Caco-2 (cell line): ENCODE results near the gene SLC35F2. TPM values are rescaled to one million over a fixed set of nuclear protein-coding genes. Genes with fewer than 3 reads are reported as not detected.

Experiments used
- BruUV-seq: library from RNA; stranded (reverse); fragments of 400-500 nt; replicated peaks from 2 replicates; lab custom pipeline; 2021; lab: Mats Ljungman, UMichigan
- CTCF ChIA-PET: fragments of 300-600 bp; sonication (Branson Sonifier 250); formaldehyde crosslinking; loops from one replicate; lab custom pipeline; 2022; ENCODE audit warnings: antibody characterized with exemption; lab: Charles Lee
- POLR2A ChIA-PET: fragments of 300-600 bp; sonication (Branson Sonifier 250); formaldehyde crosslinking; loops from one replicate; lab custom pipeline; 2022; ENCODE audit warnings: antibody characterized with exemption; lab: Charles Lee
- DNase-seq, 2 experiments: peaks; one replicate each; pipeline versions ENCODE4 v3.0.0 to v3.0.0-alpha.2; 2020 to 2022
- H3K27me3 ChIP-seq: replicated peaks from 2 replicates; pipeline ENCODE4 v1.6.0; 2011; ENCODE audit warnings: low read length; ENCODE audit not compliant: control insufficient read depth, insufficient read depth
- H3K36me3 ChIP-seq: 2 replicates; pipeline ENCODE4 v1.5.1; 2011; ENCODE audit warnings: low read length; ENCODE audit not compliant: control insufficient read depth, insufficient read depth
- H3K4me1 ChIP-seq: fragments of 250-450 bp; sonication (Bioruptor Pico); 2 replicates; pipeline ENCODE4 v1.5.1; 2020; ENCODE audit warnings: mild to moderate bottlenecking
- H3K4me3 ChIP-seq: 2 replicates; pipeline ENCODE4 v1.5.1; 2011; ENCODE audit warnings: low read depth, mild to moderate bottlenecking, control low read depth, low read length
- H3K9me3 ChIP-seq: fragments of 250-450 bp; sonication (Bioruptor Pico); 2 replicates; pipeline ENCODE4 v1.5.1; 2020; ENCODE audit warnings: mild to moderate bottlenecking, moderate library complexity
- H3K27ac Mint-ChIP-seq: one replicate; pipeline ENCODE4 v1.8.0; 2022; ENCODE audit warnings: mixed read lengths; ENCODE audit not compliant: unreplicated experiment
- H3K27me3 Mint-ChIP-seq: one replicate; pipeline ENCODE4 v1.8.0; 2022; ENCODE audit warnings: mixed read lengths; ENCODE audit not compliant: insufficient read depth, unreplicated experiment
- H3K36me3 Mint-ChIP-seq: one replicate; pipeline ENCODE4 v1.8.0; 2022; ENCODE audit warnings: mild to moderate bottlenecking, mixed read lengths; ENCODE audit not compliant: insufficient read depth, unreplicated experiment
- H3K4me1 Mint-ChIP-seq: one replicate; pipeline ENCODE4 v1.8.0; 2022; ENCODE audit warnings: low read depth, mixed read lengths; ENCODE audit not compliant: unreplicated experiment
- H3K4me3 Mint-ChIP-seq: one replicate; pipeline ENCODE4 v1.8.0; 2022; ENCODE audit warnings: mild to moderate bottlenecking, moderate library complexity, mixed read lengths; ENCODE audit not compliant: unreplicated experiment
- H3K9me3 Mint-ChIP-seq: one replicate; pipeline ENCODE4 v1.8.0; 2022; ENCODE audit warnings: mixed read lengths; ENCODE audit not compliant: unreplicated experiment
- CTCF ChIP-seq, 2 experiments: fragments of 200-600 bp in 1 of 2; IDR thresholded peaks; 1 replicate in 1 of 2; 2 replicates in 1 of 2; pipeline versions ENCODE4 v1.5.1 to v1.8.0; 2011 to 2022; ENCODE audit warnings: antibody characterized with exemption in 1 of 2, control low read depth in 1 of 2, inconsistent platforms in 1 of 2, low read depth in 1 of 2, low read length in 1 of 2, mild to moderate bottlenecking in 1 of 2, moderate library complexity in 1 of 2; ENCODE audit not compliant: insufficient read depth in 1 of 2, severe bottlenecking in 1 of 2, unreplicated experiment in 1 of 2
- intact Hi-C: fragments of 100-400 bp; cut with micrococcal nuclease; formaldehyde crosslinking; loops from one replicate; pipeline ENCODE4 v1.10.0; 2022; ENCODE audit not compliant: unreplicated experiment
- total RNA-seq: library from RNA; stranded (reverse); gene quantifications from 2 replicates; pipeline ENCODE4 v1.2.3, GENCODE V29; 2022

The SLC35F2 gene
- total RNA-seq, 1 experiment from 2014 or later: 44.9 TPM

GRCh38 chr11:107752508-107752907 is 106.1 kb downstream of the SLC35F2 start:
- Histone ChIP-seq H3K9me3 (no peaks in the 10 kb centered on the region), H3K27me3 (peaks cover 1% of the 10 kb centered on the region; the same call in 1 of the 2 replicates), H3K36me3 (no peaks in the 10 kb centered on the region), H3K4me1 (no peaks in the 10 kb centered on the region), H3K4me3 (no peak overlapping the region)
- Mint-ChIP-seq H3K9me3 (no peaks in the 10 kb centered on the region), H3K27ac (no peak overlapping the region), H3K27me3 (peaks cover 36% of the 10 kb centered on the region), H3K4me1 (no peaks in the 10 kb centered on the region), H3K36me3 (no peaks in the 10 kb centered on the region), H3K4me3 (no peak overlapping the region)
- no peak for TF ChIP-seq CTCF (IDR thresholded peaks at IDR 0.05; ENCODE audit: insufficient read depth in 1 of 2, low read depth in 1 of 2, low read length in 1 of 2, severe bottlenecking in 1 of 2, unreplicated experiment in 1 of 2)
- intact Hi-C loops: no loop called here
- DNase-seq: no peak
- CTCF ChIA-PET: no interaction called here
- no TSS peak for BruUV-seq
- POLR2A ChIA-PET: no interaction called here

GRCh38 chr11:107751082-107751481 is 107.5 kb downstream of the SLC35F2 start:
- peaks cover 36% of the 10 kb centered on the region for H3K27me3 Mint-ChIP-seq
- Histone ChIP-seq H3K27me3 (peaks cover 3% of the 10 kb centered on the region), H3K4me1 (no peaks in the 10 kb centered on the region), H3K36me3 (no peaks in the 10 kb centered on the region), H3K9me3 (no peaks in the 10 kb centered on the region), H3K4me3 (no peak overlapping the region)
- no TSS peak for BruUV-seq
- no peaks in the 10 kb centered on the region for H3K9me3 Mint-ChIP-seq
- H3K4me1 Mint-ChIP-seq: no peaks in the 10 kb centered on the region
- intact Hi-C loops: no loop called here
- ChIA-PET POLR2A (no interaction called here), CTCF (no interaction called here)
- no peaks in the 10 kb centered on the region for H3K36me3 Mint-ChIP-seq
- no peak overlapping the region for H3K4me3 Mint-ChIP-seq
- no peak for DNase-seq
- H3K27ac Mint-ChIP-seq: no peak overlapping the region
- no peak for TF ChIP-seq CTCF (IDR thresholded peaks at IDR 0.05; ENCODE audit: insufficient read depth in 1 of 2, low read depth in 1 of 2, low read length in 1 of 2, severe bottlenecking in 1 of 2, unreplicated experiment in 1 of 2)

- intact Hi-C loops: no loop called here
- peaks cover 3% of the 10 kb centered on the region for H3K27me3 ChIP-seq
These were observed 108.3 kb downstream of the SLC35F2 start for GRCh38 chr11:107750313-107750712.

More at GRCh38 chr11:107750313-107750712, 108.3 kb downstream of the SLC35F2 start:
- Mint-ChIP-seq H3K4me3 (no peak overlapping the region), H3K27me3 (peaks cover 35% of the 10 kb centered on the region), H3K36me3 (no peaks in the 10 kb centered on the region), H3K4me1 (no peaks in the 10 kb centered on the region), H3K9me3 (no peaks in the 10 kb centered on the region), H3K27ac (no peak overlapping the region)
- H3K4me1 ChIP-seq: no peaks in the 10 kb centered on the region
- no peak for DNase-seq
- H3K9me3 ChIP-seq: no peaks in the 10 kb centered on the region
- CTCF ChIA-PET: no interaction called here
- no peak overlapping the region for H3K4me3 ChIP-seq
- no TSS peak for BruUV-seq
- POLR2A ChIA-PET: no interaction called here
- H3K36me3 ChIP-seq: no peaks in the 10 kb centered on the region
- no peak for TF ChIP-seq CTCF (IDR thresholded peaks at IDR 0.05; ENCODE audit: insufficient read depth in 1 of 2, low read depth in 1 of 2, low read length in 1 of 2, severe bottlenecking in 1 of 2, unreplicated experiment in 1 of 2)
